IMR-90 (cell line): ENCODE measurements around the gene GNAO1.

ENCODE experiments used
- CEBPB ChIP-seq: IDR thresholded peaks from 2 replicates; pipeline ENCODE4 v1.6.1; 2012; ENCODE audit warnings: low read depth, low read length, improper control_type of control experiment
- POLR2A ChIP-seq: IDR thresholded peaks from 2 replicates; pipeline ENCODE4 v1.6.1; 2012; ENCODE audit warnings: mild to moderate bottlenecking, low read depth, low read length

DNA sequence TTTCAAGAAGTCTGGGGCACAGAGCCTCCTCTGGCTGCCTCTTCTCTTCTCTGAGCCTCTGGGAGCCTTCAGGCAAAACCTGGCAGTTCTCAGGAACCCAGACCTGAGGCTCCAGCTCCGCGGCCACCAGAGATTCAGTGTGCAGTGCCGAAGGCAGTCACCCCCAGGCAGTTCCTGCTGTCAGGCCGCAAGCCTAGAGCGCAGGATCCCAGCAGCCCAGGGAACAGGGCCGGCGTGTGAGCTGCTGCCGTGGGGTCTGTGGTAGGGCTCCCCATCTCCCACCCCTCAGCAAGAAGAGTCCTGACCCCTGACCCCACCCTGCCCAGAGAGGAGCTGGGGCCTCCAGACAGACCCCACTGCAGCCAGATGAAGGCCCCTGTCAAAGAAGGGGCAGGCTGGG is 155.9 kb downstream of the GNAO1 start:
- TF ChIP-seq POLR2A (no peak), CEBPB (no peak)
